Neutrophil (primary cell): ENCODE measurements around the gene SIGLECL1.

Experiments used
- H3K27ac ChIP-seq: fragments of 200-600 bp; sonication (generic); 2 replicates; pipeline ENCODE4 v1.5.1; 2016; ENCODE audit warnings: mild to moderate bottlenecking, moderate library complexity
- H3K27me3 ChIP-seq: fragments of 200-600 bp; sonication (generic); 2 replicates; pipeline ENCODE4 v1.6.0; 2016; ENCODE audit warnings: mild to moderate bottlenecking
- H3K36me3 ChIP-seq: fragments of 200-600 bp; sonication (generic); 2 replicates; pipeline ENCODE4 v1.5.1; 2017
- H3K4me1 ChIP-seq, 2 experiments: fragments of 200-600 bp in 1 of 2; sonication (generic) in 1 of 2; 1 replicate in 1 of 2; 2 replicates in 1 of 2; pipeline versions ENCODE4 v1.5.1 to v1.6.1; 2013 to 2016; ENCODE audit warnings: low read depth in 1 of 2, low read length in 1 of 2, mild to moderate bottlenecking in 1 of 2, moderate library complexity in 1 of 2; ENCODE audit not compliant: control insufficient read depth in 1 of 2, insufficient read depth in 1 of 2
- H3K4me3 ChIP-seq, 2 experiments: fragments of 200-600 bp in 1 of 2; sonication (generic) in 1 of 2; 1 replicate in 1 of 2; 2 replicates in 1 of 2; pipeline ENCODE4 v1.5.1; 2013 to 2016; ENCODE audit warnings: low read depth in 1 of 2, low read length in 1 of 2, mild to moderate bottlenecking in 1 of 2, moderate library complexity in 1 of 2
- H3K9me3 ChIP-seq: fragments of 200-600 bp; sonication (generic); 2 replicates; pipeline ENCODE4 v1.5.1; 2016
- TF ChIP-seq, protein P1 (sequence below): fragments of 200-600 bp; sonication (generic); IDR thresholded peaks from 2 replicates; pipeline ENCODE4 v1.5.1; 2016; ENCODE audit warnings: antibody characterized with exemption

The SIGLECL1 gene

GRCh38 chr19:51250786-51251467, at the start of gene SIGLECL1:
Gene SIGLECL1 (plus strand): TSS chr19:51251080. CDS start chr19:51264073, 12,993 bp downstream.
- TF ChIP-seq, protein P1, sequence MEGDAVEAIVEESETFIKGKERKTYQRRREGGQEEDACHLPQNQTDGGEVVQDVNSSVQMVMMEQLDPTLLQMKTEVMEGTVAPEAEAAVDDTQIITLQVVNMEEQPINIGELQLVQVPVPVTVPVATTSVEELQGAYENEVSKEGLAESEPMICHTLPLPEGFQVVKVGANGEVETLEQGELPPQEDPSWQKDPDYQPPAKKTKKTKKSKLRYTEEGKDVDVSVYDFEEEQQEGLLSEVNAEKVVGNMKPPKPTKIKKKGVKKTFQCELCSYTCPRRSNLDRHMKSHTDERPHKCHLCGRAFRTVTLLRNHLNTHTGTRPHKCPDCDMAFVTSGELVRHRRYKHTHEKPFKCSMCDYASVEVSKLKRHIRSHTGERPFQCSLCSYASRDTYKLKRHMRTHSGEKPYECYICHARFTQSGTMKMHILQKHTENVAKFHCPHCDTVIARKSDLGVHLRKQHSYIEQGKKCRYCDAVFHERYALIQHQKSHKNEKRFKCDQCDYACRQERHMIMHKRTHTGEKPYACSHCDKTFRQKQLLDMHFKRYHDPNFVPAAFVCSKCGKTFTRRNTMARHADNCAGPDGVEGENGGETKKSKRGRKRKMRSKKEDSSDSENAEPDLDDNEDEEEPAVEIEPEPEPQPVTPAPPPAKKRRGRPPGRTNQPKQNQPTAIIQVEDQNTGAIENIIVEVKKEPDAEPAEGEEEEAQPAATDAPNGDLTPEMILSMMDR = no peak
- Histone ChIP-seq H3K9me3 (no peaks in the 10 kb centered on the region), H3K4me3 (no peak within 1 kb of the TSS), H3K4me1 (peaks cover 6 to 13% of the 10 kb centered on the region in 2 experiments), H3K27me3 (no peaks in the 10 kb centered on the region), H3K27ac (no peak within 1 kb of the TSS), H3K36me3 (no peaks in the 10 kb centered on the region)

GRCh38 chr19:51201712-51202111, 49.2 kb upstream of the SIGLECL1 start:
- H3K4me1 ChIP-seq = peaks cover 14 to 16% of the 10 kb centered on the region in 2 experiments
- no peaks in the 10 kb centered on the region for H3K36me3 ChIP-seq
- H3K27ac ChIP-seq = no peak overlapping the region
- H3K4me3 ChIP-seq = no peak overlapping the region
- no peaks in the 10 kb centered on the region for H3K27me3 ChIP-seq
- TF ChIP-seq, protein P1 = no peak
- H3K9me3 ChIP-seq = no peaks in the 10 kb centered on the region

- Histone ChIP-seq H3K4me3 (no peak overlapping the region), H3K9me3 (no peaks in the 10 kb centered on the region), H3K27ac (peak overlapping the region; percentile 21), H3K4me1 (peaks cover 14 to 16% of the 10 kb centered on the region in 2 experiments), H3K27me3 (no peaks in the 10 kb centered on the region), H3K36me3 (no peaks in the 10 kb centered on the region)
- TF ChIP-seq, protein P1 = no peak
Observed at GRCh38 chr19:51203916-51204315, 47.0 kb upstream of the SIGLECL1 start.

GRCh38 chr19:51204321-51204720, 46.6 kb upstream of the SIGLECL1 start:
- Histone ChIP-seq H3K9me3 (no peaks in the 10 kb centered on the region), H3K4me1 (peaks cover 16% of the 10 kb centered on the region in 2 experiments), H3K27ac (no peak overlapping the region), H3K27me3 (no peaks in the 10 kb centered on the region), H3K4me3 (no peak overlapping the region), H3K36me3 (no peaks in the 10 kb centered on the region)
- TF ChIP-seq, protein P1 = no peak

DNA sequence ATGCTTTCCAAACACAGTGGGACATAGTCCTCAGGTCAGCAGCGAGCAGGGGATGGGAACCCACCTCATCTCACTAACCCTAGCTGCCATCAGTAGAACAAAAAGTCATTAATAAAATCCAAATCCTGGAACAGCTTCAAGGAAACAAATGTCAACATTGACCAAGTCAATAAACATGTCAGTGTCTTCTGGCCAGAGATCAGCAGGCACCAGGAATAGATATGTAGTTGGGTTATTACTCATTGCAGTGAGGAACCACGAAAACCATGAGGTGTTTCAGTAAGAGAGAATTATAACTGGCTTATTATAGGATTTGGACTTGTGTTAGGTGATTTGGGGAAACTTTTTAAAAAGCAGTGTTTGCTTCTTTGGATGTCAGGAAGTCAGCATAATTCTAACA, 43.1 kb upstream of the SIGLECL1 start:
- Histone ChIP-seq H3K4me3 (no peak overlapping the region), H3K27ac (no peak overlapping the region), H3K36me3 (no peaks in the 10 kb centered on the region), H3K27me3 (no peaks in the 10 kb centered on the region), H3K4me1 (peaks cover 45 to 51% of the 10 kb centered on the region in 2 experiments), H3K9me3 (no peaks in the 10 kb centered on the region)
- TF ChIP-seq, protein P1 = no peak
